Gastrocnemius medialis (tissue), 4 donors: ENCODE data around the gene MCM5. TPM values are rescaled to one million over a fixed set of nuclear protein-coding genes. Genes with fewer than 3 reads are reported as not detected.

Source experiments
- ATAC-seq, 2 donors: fragments of 150-250 bp; one replicate each; pipeline ENCODE4 v1.9.1; 2016
- DNase-seq, 2 donors: peaks; one replicate each; pipeline ENCODE4 v3.0.0-alpha.2; 2019
- H3K27ac ChIP-seq, 4 donors: fragments of 200-600 bp; sonication (generic); 1 replicate in 1 of 4; 2 replicates in 3 of 4; pipeline ENCODE4 v1.5.1; 2016 to 2018; ENCODE audit warnings: mild to moderate bottlenecking in 2 of 4, moderate library complexity in 1 of 4
- H3K27me3 ChIP-seq, 3 donors: fragments of 200-600 bp; sonication (generic) in 2 of 3; 1 replicate in 1 of 3; 2 replicates in 2 of 3; pipeline versions ENCODE4 v1.5.1 to v1.6.0; 2016 to 2019; ENCODE audit warnings: mild to moderate bottlenecking in 1 of 3, moderate library complexity in 1 of 3
- H3K36me3 ChIP-seq, 2 donors: fragments of 200-600 bp; sonication (generic) in 1 of 2; one replicate each; pipeline ENCODE4 v1.5.1; 2017 to 2018
- H3K4me1 ChIP-seq, 2 donors: fragments of 200-600 bp; sonication (generic) in 1 of 2; one replicate each; pipeline ENCODE4 v1.5.1; 2016 to 2017; ENCODE audit warnings: mild to moderate bottlenecking in 2 of 2
- H3K4me3 ChIP-seq, 4 donors: fragments of 200-600 bp; sonication (generic) in 3 of 4; 1 replicate in 1 of 4; 2 replicates in 3 of 4; pipeline ENCODE4 v1.5.1; 2016 to 2019; ENCODE audit warnings: mild to moderate bottlenecking in 2 of 4
- H3K9me3 ChIP-seq, 3 donors: fragments of 200-600 bp; sonication (generic) in 2 of 3; 1 replicate in 1 of 3; 2 replicates in 2 of 3; pipeline ENCODE4 v1.5.1; 2016 to 2019
- CTCF ChIP-seq, 5 experiments: fragments of 450-650 bp in 3 of 5; fragments of 200-600 bp in 2 of 5; sonication (generic) in 2 of 5; IDR thresholded peaks in 4 of 5; conservative IDR thresholded peaks in 1 of 5; 1 replicate in 4 of 5; 2 replicates in 1 of 5; pipeline ENCODE4 v1.5.1; 2016 to 2019; ENCODE audit warnings: antibody characterized with exemption in 5 of 5, mild to moderate bottlenecking in 3 of 5, moderate library complexity in 3 of 5
- POLR2A ChIP-seq, 2 donors: fragments of 450-650 bp; IDR thresholded peaks; one replicate each; pipeline ENCODE4 v1.6.1; 2017; ENCODE audit warnings: antibody characterized with exemption in 2 of 2, mild to moderate bottlenecking in 2 of 2, moderate library complexity in 2 of 2
- in situ Hi-C, 4 donors: fragments of 200-750 bp; cut with MboI; loops; one replicate each; pipeline versions ENCODE4 v1.15.0 to v1.8.0; 2017; ENCODE audit warnings: low sequenced_read_pairs in 4 of 4
- intact Hi-C: fragments of 100-400 bp; cut with DNase I; formaldehyde crosslinking; loops from one replicate; pipeline ENCODE4 v1.15.1; 2023; ENCODE audit warnings: low total_unique reads
- total RNA-seq, 4 donors: library from RNA; depleted of rRNA; stranded (reverse); fragments of >200 nt; gene quantifications; one replicate each; pipeline versions ENCODE4 v1.1.0 to v1.2.3, GENCODE V29; 2016

MCM5 gene
- total RNA-seq, 4 donors from 2014 or later = 7.1 to 19.3 (median 14.9) TPM

- no peak for DNase-seq
- Histone ChIP-seq H3K27ac (no peak overlapping the region), H3K4me1 (peaks cover 5 to 18% of the 10 kb centered on the region in 2 donors), H3K36me3 (peaks cover 0 to 15% of the 10 kb centered on the region in 2 donors), H3K4me3 (no peak overlapping the region), H3K9me3 (no peaks in the 10 kb centered on the region), H3K27me3 (no peaks in the 10 kb centered on the region)
- intact Hi-C loops = no loop called here
- in situ Hi-C loops = no loop called here
- no peak for ATAC-seq
- TF ChIP-seq POLR2A (IDR thresholded peaks at IDR 0.05) (no peak), CTCF (IDR thresholded peaks at IDR 0.05 in 4 of 5, conservative IDR thresholded peaks at IDR 0.05 in 1 of 5) (no peak)
Measured at GRCh38 chr22:35397095-35397904, 2.6 kb upstream of the MCM5 start.

DNA sequence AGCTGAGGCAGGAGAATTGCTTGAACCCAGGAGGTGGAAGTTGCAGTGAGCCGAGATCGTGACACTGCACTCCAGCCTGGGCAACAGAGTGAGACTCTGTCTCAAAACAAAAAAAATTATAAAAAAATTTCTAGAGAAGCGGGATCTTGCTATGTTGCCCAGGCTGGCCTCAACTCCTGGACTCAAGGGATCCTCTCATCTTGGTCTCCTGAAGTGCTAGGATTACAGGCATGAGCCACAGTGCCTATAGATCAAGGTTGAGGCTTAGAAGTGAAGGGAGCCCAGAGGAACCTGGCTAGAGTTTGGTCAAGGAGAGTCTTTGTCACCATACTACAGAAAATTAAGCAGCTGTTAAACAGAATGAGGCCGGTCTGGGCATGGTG is 1.4 kb upstream of the MCM5 start:
- no peaks in the 10 kb centered on the region for H3K27me3 ChIP-seq
- TF ChIP-seq POLR2A (IDR thresholded peaks at IDR 0.05) (no peak), CTCF (IDR thresholded peaks at IDR 0.05 in 4 of 5, conservative IDR thresholded peaks at IDR 0.05 in 1 of 5) (no peak)
- no peak for DNase-seq
- no peak for ATAC-seq
- H3K4me3 ChIP-seq = no peak overlapping the region
- H3K4me1 ChIP-seq = peaks cover 5 to 18% of the 10 kb centered on the region in 2 donors
- no peak overlapping the region for H3K27ac ChIP-seq
- intact Hi-C loops (no loop called here), in situ Hi-C loops (no loop called here)
- peaks cover 0 to 9% of the 10 kb centered on the region in 2 donors for H3K36me3 ChIP-seq
- H3K9me3 ChIP-seq = no peaks in the 10 kb centered on the region

DNA sequence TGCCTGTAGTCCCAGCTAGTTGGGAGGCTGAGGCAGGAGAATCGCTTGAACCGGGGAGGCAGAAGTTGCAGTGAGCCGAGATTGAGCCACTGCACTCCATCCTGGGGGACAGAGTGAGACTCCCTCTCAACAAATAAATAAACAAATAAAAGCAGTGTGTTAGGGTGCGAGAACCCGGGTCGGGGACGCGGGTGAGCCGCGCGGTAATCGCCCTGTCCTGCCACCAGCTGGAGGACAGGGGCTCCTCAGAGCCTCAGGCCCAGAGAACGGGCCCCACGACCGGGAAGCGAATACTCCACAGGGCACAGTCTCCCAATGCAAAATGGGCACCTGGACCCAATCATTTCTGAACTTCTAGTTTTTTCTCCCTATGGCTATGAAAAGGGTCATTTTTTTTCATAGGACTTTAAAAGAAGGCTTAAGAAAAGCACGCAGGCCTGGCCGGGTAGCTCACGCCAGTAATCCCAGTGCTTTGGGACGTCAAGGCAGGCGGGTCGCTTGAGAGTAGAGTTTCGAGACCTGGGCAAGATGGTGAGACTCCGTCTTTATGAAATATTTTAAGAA is 744 bp upstream of the MCM5 start:
- no peak for DNase-seq
- H3K27ac ChIP-seq = peak overlapping the region; percentile 66 to 77 (median 72)
- intact Hi-C loops (loop anchor here (1.0 kb wide), 1 partner anchor 49 kb away; no protein-coding TSS in a partner anchor), in situ Hi-C loops (no loop called here)
- no peaks in the 10 kb centered on the region for H3K27me3 ChIP-seq
- H3K4me1 ChIP-seq = peaks cover 5 to 18% of the 10 kb centered on the region in 2 donors
- H3K4me3 ChIP-seq = peak overlapping the region; percentile 85 to 94 (median 88)
- peaks cover 0 to 10% of the 10 kb centered on the region in 2 donors for H3K36me3 ChIP-seq
- TF ChIP-seq CTCF (IDR thresholded peaks at IDR 0.05 in 4 of 5, conservative IDR thresholded peaks at IDR 0.05 in 1 of 5) = no peak
- ATAC-seq = no peak
- H3K9me3 ChIP-seq = no peaks in the 10 kb centered on the region

DNA sequence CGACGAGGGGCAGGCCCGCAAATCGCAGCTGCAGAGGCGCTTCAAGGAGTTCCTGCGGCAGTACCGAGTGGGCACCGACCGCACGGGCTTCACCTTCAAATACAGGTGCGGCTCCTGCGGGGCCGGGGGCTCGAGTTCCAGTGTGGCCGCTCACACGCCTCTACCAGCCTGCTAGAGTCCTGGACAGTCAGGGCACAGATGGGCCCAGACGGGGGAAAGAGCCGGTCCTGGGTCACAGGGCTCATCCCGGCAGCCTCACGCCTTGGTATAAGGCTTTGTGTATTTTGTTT is 506 bp downstream of the MCM5 start:
- peaks cover 5 to 18% of the 10 kb centered on the region in 2 donors for H3K4me1 ChIP-seq
- no peaks in the 10 kb centered on the region for H3K27me3 ChIP-seq
- DNase-seq (no peak), ATAC-seq (peak in 1 of 2 donors; percentile 3)
- H3K4me3 ChIP-seq = peak overlapping the region; percentile 85 to 94 (median 88)
- TF ChIP-seq POLR2A (IDR thresholded peaks at IDR 0.05) (no peak), CTCF (IDR thresholded peaks at IDR 0.05 in 4 of 5, conservative IDR thresholded peaks at IDR 0.05 in 1 of 5) (no peak)
- H3K9me3 ChIP-seq = no peaks in the 10 kb centered on the region
- in situ Hi-C loops = no loop called here
- intact Hi-C loops = no loop called here
- peaks cover 0 to 15% of the 10 kb centered on the region in 2 donors for H3K36me3 ChIP-seq
- H3K27ac ChIP-seq = peak overlapping the region; percentile 56 to 76 (median 66)
